Smooth muscle cell (in vitro differentiated cells): ENCODE measurements around the gene LRPPRC. TPM values are rescaled to one million over a fixed set of nuclear protein-coding genes. Genes with fewer than 3 reads are reported as not detected.

Experiments used
- DNase-seq: peaks from one replicate; lab custom pipeline; 2025; ENCODE audit not compliant: unreplicated experiment; lab: John Stamatoyannopoulos, UW
- H2AFZ ChIP-seq: fragments of 200-600 bp; sonication (generic); 2 replicates; pipeline ENCODE4 v1.6.0; 2016; ENCODE audit warnings: antibody characterized with exemption, low read depth, mild to moderate bottlenecking
- H3F3A ChIP-seq: fragments of 200-600 bp; sonication (generic); 2 replicates; pipeline ENCODE4 v1.6.0; 2017; ENCODE audit warnings: antibody characterized with exemption, low read depth
- H3K27ac ChIP-seq: fragments of 200-600 bp; sonication (generic); 2 replicates; pipeline ENCODE4 v1.5.1; 2016; ENCODE audit warnings: low read depth, mild to moderate bottlenecking
- H3K27me3 ChIP-seq: fragments of 200-600 bp; sonication (generic); 2 replicates; pipeline ENCODE4 v1.6.1; 2016; ENCODE audit warnings: low read depth, mild to moderate bottlenecking
- H3K36me3 ChIP-seq: fragments of 200-600 bp; sonication (generic); 2 replicates; pipeline ENCODE4 v1.5.1; 2016; ENCODE audit warnings: low read depth
- H3K4me1 ChIP-seq: fragments of 200-600 bp; sonication (generic); 2 replicates; pipeline ENCODE4 v1.5.1; 2016; ENCODE audit warnings: low read depth
- H3K4me2 ChIP-seq: fragments of 200-600 bp; sonication (generic); 2 replicates; pipeline ENCODE4 v1.6.0; 2016; ENCODE audit warnings: mild to moderate bottlenecking
- H3K4me3 ChIP-seq: fragments of 200-600 bp; sonication (generic); 2 replicates; pipeline ENCODE4 v1.5.1; 2016; ENCODE audit warnings: mild to moderate bottlenecking
- H3K79me2 ChIP-seq: fragments of 200-600 bp; sonication (generic); 2 replicates; pipeline ENCODE4 v1.6.0; 2016; ENCODE audit warnings: low read depth, mild to moderate bottlenecking
- H3K9ac ChIP-seq: fragments of 200-600 bp; sonication (generic); 2 replicates; pipeline ENCODE4 v1.6.0; 2016; ENCODE audit warnings: low read depth
- H3K9me3 ChIP-seq: fragments of 200-600 bp; sonication (generic); replicated peaks from 2 replicates; pipeline ENCODE4 v1.5.1; 2016; ENCODE audit warnings: low read depth
- H4K20me1 ChIP-seq: fragments of 200-600 bp; sonication (generic); 2 replicates; pipeline ENCODE4 v1.6.0; 2016; ENCODE audit warnings: low read depth
- CTCF ChIP-seq: fragments of 200-600 bp; sonication (generic); IDR thresholded peaks from 2 replicates; pipeline ENCODE4 v1.5.1; 2017; ENCODE audit warnings: borderline replicate concordance, mild to moderate bottlenecking, antibody characterized with exemption; ENCODE audit not compliant: insufficient read depth, poor library complexity, severe bottlenecking
- WGBS: methylation state at CpG from one replicate; pipeline ENCODE4 v1.1.7; 2016; ENCODE audit warnings: low lambda C conversion rate; 5-methylcytosine and 5-hydroxymethylcytosine counted together
- polyA plus RNA-seq: library from polyadenylated mRNA; unstranded; fragments of >200 nt; fragmentation: Nextera tagmentation; extraction: Ambion mirVana; gene quantifications from 2 replicates; pipeline ENCODE4 v1.2.1, GENCODE V29; 2016
- total RNA-seq: library from RNA; depleted of rRNA; stranded (reverse); fragments of >200 nt; gene quantifications from 2 replicates; pipeline ENCODE4 v1.2.3, GENCODE V29; 2014

The LRPPRC gene
- total and polyA plus RNA-seq, 2 experiments from 2014 or later: 19.9 to 45.6 TPM

DNA sequence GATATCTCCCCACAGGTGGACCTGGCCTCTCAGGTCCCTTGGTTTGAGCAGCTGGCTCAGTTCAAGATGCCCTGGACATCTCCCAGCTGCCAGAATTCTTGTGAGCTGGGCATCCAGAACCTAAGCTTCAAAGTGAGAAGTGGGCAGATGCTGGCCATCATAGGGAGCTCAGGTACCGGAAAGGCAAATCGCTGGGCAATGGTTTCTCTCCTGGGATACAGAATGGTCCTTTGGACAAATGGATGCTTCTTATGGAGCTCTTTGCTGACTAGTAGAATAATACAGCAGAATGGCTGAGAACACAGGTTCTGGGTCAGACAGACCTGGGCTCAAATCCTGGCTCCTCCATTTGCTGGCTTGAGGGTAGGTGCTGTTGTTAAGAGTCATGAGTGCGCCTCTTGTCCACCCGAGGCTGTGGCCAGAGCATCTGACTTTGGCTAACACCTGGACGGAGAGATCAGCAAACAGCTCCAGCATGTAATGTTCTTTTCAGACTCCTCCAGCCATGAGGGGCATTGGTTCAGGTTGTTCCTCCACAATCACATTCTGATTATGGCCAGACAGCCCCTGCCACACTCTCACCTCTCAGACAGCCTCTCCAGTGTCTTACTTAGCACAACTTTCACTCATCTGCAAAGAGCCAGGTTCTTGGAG is 149.5 kb downstream of the LRPPRC start:
- Histone ChIP-seq H3K27me3 (no peaks in the 10 kb centered on the region), H3K4me2 (no peak overlapping the region), H3K4me1 (no peaks in the 10 kb centered on the region), H3K36me3 (no peaks in the 10 kb centered on the region), H2AFZ (no peak overlapping the region), H3K9ac (no peak overlapping the region), H3F3A (no peaks in the 10 kb centered on the region), H3K9me3 (no peaks in the 10 kb centered on the region), H3K4me3 (no peak overlapping the region), H3K27ac (no peak overlapping the region), H4K20me1 (no peaks in the 10 kb centered on the region), H3K79me2 (no peaks in the 10 kb centered on the region)
- WGBS: 98% methylated on average over 5 of the region's 5 CpGs
- DNase-seq: no peak
- no peak for TF ChIP-seq CTCF

GRCh38 chr2:43845181-43845580 is 150.6 kb downstream of the LRPPRC start:
- DNase-seq: no peak
- H3K27me3 ChIP-seq: no peaks in the 10 kb centered on the region
- no peaks in the 10 kb centered on the region for H3F3A ChIP-seq
- no peaks in the 10 kb centered on the region for H3K36me3 ChIP-seq
- no peaks in the 10 kb centered on the region for H3K4me1 ChIP-seq
- no peak overlapping the region for H3K4me2 ChIP-seq
- no peak for TF ChIP-seq CTCF
- H3K79me2 ChIP-seq: no peaks in the 10 kb centered on the region
- H3K4me3 ChIP-seq: no peak overlapping the region
- H3K9me3 ChIP-seq: no peaks in the 10 kb centered on the region
- no peak overlapping the region for H3K27ac ChIP-seq
- H2AFZ ChIP-seq: no peak overlapping the region
- H3K9ac ChIP-seq: no peak overlapping the region
- H4K20me1 ChIP-seq: no peaks in the 10 kb centered on the region
- WGBS: 82% methylated on average over 1 of the region's 1 CpG

- H4K20me1 ChIP-seq: no peaks in the 10 kb centered on the region
- no peaks in the 10 kb centered on the region for H3K27me3 ChIP-seq
- no peak for DNase-seq
- no peak overlapping the region for H2AFZ ChIP-seq
- H3K27ac ChIP-seq: no peak overlapping the region
- H3K79me2 ChIP-seq: no peaks in the 10 kb centered on the region
- no peaks in the 10 kb centered on the region for H3K4me1 ChIP-seq
- no peak overlapping the region for H3K4me3 ChIP-seq
- no peak for TF ChIP-seq CTCF
- no peaks in the 10 kb centered on the region for H3K9me3 ChIP-seq
- no peaks in the 10 kb centered on the region for H3K36me3 ChIP-seq
- 92% methylated on average over 9 of the region's 9 CpGs for WGBS
- no peak overlapping the region for H3K9ac ChIP-seq
- H3F3A ChIP-seq: no peaks in the 10 kb centered on the region
- H3K4me2 ChIP-seq: no peak overlapping the region
Observed at GRCh38 chr2:43842866-43843226, 152.9 kb downstream of the LRPPRC start.
